ENCODE measurements around the gene THRB.
A peak's percentile ranks its signal among the peaks of the same experiment; 100 is the strongest.
"Not testable (repeated sequence)": the region's sequence is repeated elsewhere in the genome, so short reads cannot be mapped to it uniquely, and the experiment has no call there.

Gene THRB

GRCh38 chr3:24440760-24441464, 53.7 kb downstream of the THRB start:
- DNase-seq: no peak

GRCh38 chr3:24439021-24439420, 55.6 kb downstream of the THRB start:
- no peak for DNase-seq

GRCh38 chr3:24437326-24437725, 57.3 kb downstream of the THRB start:
- no peak for DNase-seq

- no peak for DNase-seq
Measured at GRCh38 chr3:24435584-24435983, 59.1 kb downstream of the THRB start.

GRCh38 chr3:24434651-24435050, 60.0 kb downstream of the THRB start:
- DNase-seq: no peak

- no peak for DNase-seq
Measured at GRCh38 chr3:24433838-24434591, 60.6 kb downstream of the THRB start.

GRCh38 chr3:24432989-24433388, 61.7 kb downstream of the THRB start:
- no peak for DNase-seq

- no peak for DNase-seq
Measured at GRCh38 chr3:24428481-24428880, 66.2 kb downstream of the THRB start.

GRCh38 chr3:24426896-24427295, 67.8 kb downstream of the THRB start:
- no peak for DNase-seq

GRCh38 chr3:24420829-24421228, 73.8 kb downstream of the THRB start:
- not testable (repeated sequence) for DNase-seq

- DNase-seq: no peak
Measured at GRCh38 chr3:24420224-24420623, 74.4 kb downstream of the THRB start.

- no peak for DNase-seq
Measured at GRCh38 chr3:24419067-24419791, 75.4 kb downstream of the THRB start.

- no peak for DNase-seq
Measured at GRCh38 chr3:24417730-24418129, 76.9 kb downstream of the THRB start.

GRCh38 chr3:24416224-24416623, 78.4 kb downstream of the THRB start:
- no peak for DNase-seq

- DNase-seq: no peak
Measured at GRCh38 chr3:24415824-24416223, 78.8 kb downstream of the THRB start.

- not testable (repeated sequence) for DNase-seq
Measured at GRCh38 chr3:24413662-24414061, 81.0 kb downstream of the THRB start.

- no peak for DNase-seq
Measured at GRCh38 chr3:24410860-24411259, 83.8 kb downstream of the THRB start.

- no peak for DNase-seq
Measured at GRCh38 chr3:24407980-24408680, 86.5 kb downstream of the THRB start.

- DNase-seq: no peak
Measured at GRCh38 chr3:24406900-24407299, 87.8 kb downstream of the THRB start.

- no peak for DNase-seq
Measured at GRCh38 chr3:24405057-24405456, 89.6 kb downstream of the THRB start.

- DNase-seq: no peak
Measured at GRCh38 chr3:24401811-24402185, 92.9 kb downstream of the THRB start.

- peak; percentile 79 for DNase-seq
Measured at GRCh38 chr3:24401090-24401810, 93.4 kb downstream of the THRB start.

- peak; percentile 21 for DNase-seq
Measured at GRCh38 chr3:24400450-24400849, 94.2 kb downstream of the THRB start.

All from NCI-H774 (cell line).